HG03457 (cell line): ENCODE results near the gene USP3.

Experiments used
- ATAC-seq: cut with Tn5 transposase; IDR thresholded peaks from one replicate; pipeline ENCODE4 v1.9.1; 2021; ENCODE audit warnings: moderate number of reproducible peaks; ENCODE audit not compliant: unreplicated experiment

The USP3 gene

GRCh38 chr15:63504247-63504978, at the start of gene USP3:
Gene USP3 (plus strand): TSS chr15:63504593. CDS start chr15:63504740, 147 bp downstream.
- ATAC-seq: peak; percentile 36

GRCh38 chr15:63456258-63456657, 48.1 kb upstream of the USP3 start:
- no peak for ATAC-seq

- no peak for ATAC-seq
Observed at GRCh38 chr15:63457379-63457778, 47.0 kb upstream of the USP3 start.

- no peak for ATAC-seq
Observed at GRCh38 chr15:63458026-63458425, 46.4 kb upstream of the USP3 start.

GRCh38 chr15:63458794-63459395, 45.5 kb upstream of the USP3 start:
- no peak for ATAC-seq

- ATAC-seq: no peak
Observed at GRCh38 chr15:63460210-63461155, 43.9 kb upstream of the USP3 start.

GRCh38 chr15:63461230-63461985, 43.0 kb upstream of the USP3 start:
- ATAC-seq: no peak

- ATAC-seq: no peak
Observed at GRCh38 chr15:63462088-63462487, 42.3 kb upstream of the USP3 start.

- no peak for ATAC-seq
Observed at GRCh38 chr15:63463036-63463435, 41.4 kb upstream of the USP3 start.

- ATAC-seq: no peak
Observed at GRCh38 chr15:63463793-63464192, 40.6 kb upstream of the USP3 start.

- ATAC-seq: no peak
Observed at GRCh38 chr15:63465104-63465503, 39.3 kb upstream of the USP3 start.

- no peak for ATAC-seq
Observed at GRCh38 chr15:63466378-63467192, 37.8 kb upstream of the USP3 start.

GRCh38 chr15:63469190-63469589, 35.2 kb upstream of the USP3 start:
- ATAC-seq: no peak

GRCh38 chr15:63469984-63470383, 34.4 kb upstream of the USP3 start:
- no peak for ATAC-seq

- ATAC-seq: no peak
Observed at GRCh38 chr15:63473007-63473748, 31.2 kb upstream of the USP3 start.

- ATAC-seq: no peak
Observed at GRCh38 chr15:63473749-63473998, 30.7 kb upstream of the USP3 start.

GRCh38 chr15:63473999-63474809, 30.2 kb upstream of the USP3 start:
- ATAC-seq: peak; percentile 42

GRCh38 chr15:63474810-63475316, 29.5 kb upstream of the USP3 start:
- ATAC-seq: peak; percentile 51

GRCh38 chr15:63475707-63476106, 28.7 kb upstream of the USP3 start:
- no peak for ATAC-seq
